Esophagus muscularis mucosa (tissue), 4 donors: ENCODE measurements around the gene HIF1AN.

Experiments used
- EP300 ChIP-seq: sonication (generic); formaldehyde crosslinking; IDR thresholded peaks from one replicate; pipeline ENCODE4 v1.6.1; 2017; ENCODE audit warnings: antibody characterized with exemption
- POLR2A ChIP-seq: fragments of 450-650 bp; IDR thresholded peaks from one replicate; pipeline ENCODE4 v1.6.1; 2017; ENCODE audit warnings: antibody characterized with exemption, moderate library complexity, mild to moderate bottlenecking, low read depth
- POLR2AphosphoS5 ChIP-seq, 2 donors: sonication (generic); formaldehyde crosslinking; IDR thresholded peaks; one replicate each; pipeline ENCODE4 v1.6.1; 2017; ENCODE audit warnings: antibody characterized with exemption in 2 of 2
- TF ChIP-seq, protein P1 (sequence below), 3 experiments: fragments of 200-600 bp in 2 of 3; fragments of 450-650 bp in 1 of 3; sonication (generic) in 2 of 3; IDR thresholded peaks; one replicate each; pipeline ENCODE4 v1.5.1; 2017 to 2019; ENCODE audit warnings: antibody characterized with exemption in 3 of 3, mild to moderate bottlenecking in 2 of 3, moderate library complexity in 1 of 3

DNA sequence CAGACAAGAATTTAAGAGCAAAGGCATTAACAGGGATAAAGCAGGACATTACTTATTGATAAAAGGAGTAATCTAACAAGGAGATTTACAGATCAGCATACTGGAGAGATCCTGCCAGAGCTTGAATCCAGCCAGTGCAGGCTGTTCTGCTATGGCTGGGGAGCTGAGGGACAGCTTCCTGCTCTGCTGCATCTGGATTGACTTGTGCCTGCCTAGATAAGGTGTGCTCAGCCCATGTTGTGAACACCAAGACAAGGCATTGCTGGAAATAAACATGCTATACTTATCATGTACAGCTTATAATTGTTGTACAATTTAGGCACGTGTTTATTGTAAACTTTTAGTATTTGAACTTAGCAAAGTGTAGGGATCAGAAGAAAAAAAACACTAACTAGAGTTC is 71.7 kb downstream of the HIF1AN start:
- TF ChIP-seq POLR2AphosphoS5 (IDR thresholded peaks at IDR 0.05) (no peak), POLR2A (no peak), EP300 (no peak)
- TF ChIP-seq, protein P1, sequence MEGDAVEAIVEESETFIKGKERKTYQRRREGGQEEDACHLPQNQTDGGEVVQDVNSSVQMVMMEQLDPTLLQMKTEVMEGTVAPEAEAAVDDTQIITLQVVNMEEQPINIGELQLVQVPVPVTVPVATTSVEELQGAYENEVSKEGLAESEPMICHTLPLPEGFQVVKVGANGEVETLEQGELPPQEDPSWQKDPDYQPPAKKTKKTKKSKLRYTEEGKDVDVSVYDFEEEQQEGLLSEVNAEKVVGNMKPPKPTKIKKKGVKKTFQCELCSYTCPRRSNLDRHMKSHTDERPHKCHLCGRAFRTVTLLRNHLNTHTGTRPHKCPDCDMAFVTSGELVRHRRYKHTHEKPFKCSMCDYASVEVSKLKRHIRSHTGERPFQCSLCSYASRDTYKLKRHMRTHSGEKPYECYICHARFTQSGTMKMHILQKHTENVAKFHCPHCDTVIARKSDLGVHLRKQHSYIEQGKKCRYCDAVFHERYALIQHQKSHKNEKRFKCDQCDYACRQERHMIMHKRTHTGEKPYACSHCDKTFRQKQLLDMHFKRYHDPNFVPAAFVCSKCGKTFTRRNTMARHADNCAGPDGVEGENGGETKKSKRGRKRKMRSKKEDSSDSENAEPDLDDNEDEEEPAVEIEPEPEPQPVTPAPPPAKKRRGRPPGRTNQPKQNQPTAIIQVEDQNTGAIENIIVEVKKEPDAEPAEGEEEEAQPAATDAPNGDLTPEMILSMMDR (IDR thresholded peaks at IDR 0.05) = no peak
